Astrocyte of the hippocampus (primary cell): ENCODE measurements around the gene VPS52.
A peak's percentile ranks its signal among the peaks of the same experiment; 100 is the strongest.

Experiments
- DNase-seq: peaks from one replicate; pipeline ENCODE4 v3.0.0; 2011; ENCODE audit warnings: low read depth, low spot score

The VPS52 gene

GRCh38 chr6:33209856-33210255 is 61.8 kb downstream of the VPS52 start:
- no peak for DNase-seq

- peak; percentile 92 for DNase-seq
Measured at GRCh38 chr6:33208091-33208967, 63.3 kb downstream of the VPS52 start, which contains the start of gene RING1. Gene RING1 (plus strand): TSS chr6:33208500. CDS start chr6:33208823, 323 bp downstream.

GRCh38 chr6:33207552-33208090 is 64.1 kb downstream of the VPS52 start:
- DNase-seq: peak; percentile 80

- peak; percentile 85 for DNase-seq
Measured at GRCh38 chr6:33206864-33207551, 64.7 kb downstream of the VPS52 start.

- DNase-seq: peak; percentile 68
Measured at GRCh38 chr6:33206027-33206863, 65.4 kb downstream of the VPS52 start.

GRCh38 chr6:33205191-33206026 is 66.3 kb downstream of the VPS52 start:
- peak; percentile 90 for DNase-seq

- peak; percentile 97 for DNase-seq
Measured at GRCh38 chr6:33204415-33205190, 67.1 kb downstream of the VPS52 start, which contains the start of gene HSD17B8. Gene HSD17B8 (plus strand): TSS chr6:33204655. CDS start chr6:33204669, 14 bp downstream.

- DNase-seq: no peak
Measured at GRCh38 chr6:33204165-33204414, 67.6 kb downstream of the VPS52 start.

- DNase-seq: no peak
Measured at GRCh38 chr6:33203443-33204164, 68.1 kb downstream of the VPS52 start.

GRCh38 chr6:33202799-33203198 is 68.9 kb downstream of the VPS52 start:
- no peak for DNase-seq

- DNase-seq: no peak
Measured at GRCh38 chr6:33201935-33202334, 69.7 kb downstream of the VPS52 start.

GRCh38 chr6:33201147-33201545 is 70.5 kb downstream of the VPS52 start:
- DNase-seq: no peak
